DMS153 treated with DMSO at 0.1 percent for 48 hours (cell line): ENCODE measurements around the gene JADE1.

Experiments
- DNase-seq: peaks from one replicate; lab custom pipeline; 2025; ENCODE audit not compliant: unreplicated experiment; lab: John Stamatoyannopoulos, UW

The JADE1 gene

DNA sequence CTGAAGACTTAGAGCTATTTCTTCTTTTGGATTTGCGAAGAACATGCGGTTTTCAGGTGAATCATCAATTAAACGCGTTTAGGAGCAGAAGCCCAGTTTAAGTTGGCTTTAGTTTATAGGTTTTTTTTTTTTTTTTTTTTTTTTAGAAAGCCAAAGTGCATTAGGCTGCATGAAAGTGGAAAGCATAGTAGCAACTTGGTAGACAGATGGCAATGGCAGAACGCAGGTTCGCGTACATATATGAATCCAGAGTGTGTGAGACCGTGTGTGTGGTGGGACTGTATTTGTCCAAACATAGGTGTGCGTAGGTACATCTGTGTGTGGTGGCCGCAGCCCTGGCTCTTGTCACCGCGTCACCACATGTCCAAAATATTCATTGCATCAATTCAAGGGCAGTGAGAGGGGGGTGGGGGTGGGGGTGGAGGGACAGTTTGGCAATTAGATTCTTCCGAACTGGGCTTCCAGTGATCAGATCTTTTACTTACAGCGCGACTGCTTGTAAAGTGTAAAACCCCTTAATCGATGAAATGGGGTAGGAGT, 901 bp downstream of the JADE1 start:
- DNase-seq: peak; percentile 50

DNA sequence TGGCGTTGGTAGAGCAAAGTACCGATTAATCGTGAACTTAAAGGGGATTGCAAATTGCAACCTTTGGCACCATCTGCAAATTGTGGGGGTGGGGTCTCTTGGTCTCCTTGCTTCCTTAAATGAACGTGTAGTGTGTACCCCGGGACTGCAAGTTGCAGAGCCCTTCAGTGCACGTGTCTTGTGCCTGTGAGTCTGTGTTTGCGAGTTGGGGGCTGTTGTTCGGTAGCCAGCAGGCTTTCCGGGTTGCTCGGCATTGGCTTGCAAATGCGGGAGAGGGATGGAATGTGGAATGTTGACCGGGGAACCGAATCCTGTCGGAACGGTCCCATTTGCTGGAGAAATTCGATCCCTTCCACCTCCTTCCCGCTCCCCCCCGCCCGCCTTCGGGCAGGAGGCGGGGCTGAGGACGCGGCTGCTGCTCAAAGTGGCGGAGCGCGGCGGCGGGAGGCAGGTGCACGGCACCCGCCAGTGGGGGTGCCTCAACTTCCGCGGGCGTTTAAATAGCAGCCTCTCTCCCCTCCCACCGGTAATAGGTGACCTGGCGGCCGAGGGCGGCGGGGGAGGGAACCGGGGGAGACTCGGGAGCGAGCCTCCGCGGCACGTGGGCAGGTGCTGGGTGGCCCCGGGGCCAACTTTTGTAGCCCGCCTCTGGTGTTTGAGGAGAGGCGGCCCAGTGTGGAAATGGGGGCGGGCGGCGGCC, 1.5 kb downstream of the JADE1 start:
- DNase-seq: peak; percentile 78

DNA sequence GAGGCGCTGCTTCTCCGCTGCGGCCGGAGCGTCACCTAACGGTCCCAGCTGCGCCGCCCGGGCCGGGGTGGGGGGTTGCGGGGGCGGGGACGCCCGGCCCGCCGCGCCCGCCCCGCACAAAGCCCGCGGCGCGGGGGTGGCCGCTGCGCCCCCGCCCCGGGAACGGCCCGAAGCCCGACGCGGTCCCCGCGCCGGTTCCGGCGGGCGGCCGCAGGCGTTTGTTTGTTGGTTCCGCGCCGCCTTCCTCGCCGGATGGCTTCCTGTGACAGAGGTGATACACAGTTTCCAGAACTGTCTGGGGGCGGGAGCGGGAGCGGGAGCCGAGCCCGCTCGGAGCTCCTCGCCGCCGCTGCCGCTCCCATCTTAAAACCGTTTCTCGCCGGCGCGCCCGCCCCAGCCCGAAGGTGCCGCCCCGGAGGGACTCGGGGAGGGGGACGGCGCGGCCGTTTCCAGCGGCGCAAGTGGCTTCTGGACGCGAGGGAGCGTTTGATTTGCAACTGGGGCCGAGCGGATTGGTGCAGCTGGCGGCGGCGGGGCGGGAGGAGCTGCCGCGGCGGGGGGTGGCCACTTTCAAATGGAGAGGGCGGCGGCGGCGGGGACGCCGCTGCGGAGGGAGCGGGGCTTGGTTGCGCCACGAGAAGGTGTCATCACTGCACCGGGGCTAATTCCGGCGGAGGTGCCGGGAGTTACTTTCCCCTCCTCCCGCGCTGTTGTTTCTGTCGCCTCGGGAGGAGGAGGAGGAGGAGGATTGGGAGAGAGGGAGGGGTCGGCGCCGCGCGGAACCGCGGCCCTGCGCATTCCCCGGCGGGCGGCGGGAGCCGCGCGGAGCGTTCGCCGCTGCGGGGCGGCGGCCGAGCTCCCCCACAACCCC, 2.3 kb downstream of the JADE1 start:
- peak; percentile 55 for DNase-seq

DNA sequence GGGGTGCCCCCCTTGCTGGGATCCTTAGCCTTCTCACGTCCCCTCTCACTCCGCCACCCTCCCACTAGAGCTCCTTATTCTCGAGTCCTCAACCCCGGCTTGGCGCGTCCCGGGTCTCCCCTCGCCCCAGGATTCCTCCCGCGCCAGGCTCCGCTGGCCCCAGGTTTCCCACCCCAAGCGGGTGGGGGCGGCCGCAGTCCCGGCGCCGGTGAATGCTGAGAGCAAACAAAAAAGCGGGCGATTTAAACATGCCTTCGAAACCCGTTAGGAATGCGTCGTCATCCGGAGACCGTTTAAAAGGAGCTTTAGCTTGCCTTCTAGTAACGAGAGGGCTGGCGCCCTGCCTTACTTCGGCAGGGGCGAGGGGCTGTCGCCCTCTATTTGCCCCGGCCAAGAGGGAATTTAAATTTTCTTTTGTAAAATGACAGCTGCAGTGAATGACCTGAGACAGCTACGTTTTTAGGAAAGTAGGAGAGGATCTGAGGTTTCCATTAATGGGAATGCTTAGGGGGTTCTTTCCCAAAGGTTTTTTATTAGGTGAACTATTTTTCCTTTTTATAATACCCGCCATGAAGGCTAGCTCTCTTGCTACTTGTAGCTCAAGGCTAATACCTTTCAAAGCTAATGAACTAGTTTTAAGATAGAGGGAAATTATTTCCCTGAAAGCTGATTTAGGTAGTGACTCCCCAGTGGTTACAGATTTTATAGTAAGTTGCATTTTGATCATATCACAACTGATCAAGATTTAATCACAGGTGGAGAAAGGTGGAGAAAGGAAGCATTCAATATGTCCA, 3.1 kb downstream of the JADE1 start:
- DNase-seq: peak; percentile 30

DNA sequence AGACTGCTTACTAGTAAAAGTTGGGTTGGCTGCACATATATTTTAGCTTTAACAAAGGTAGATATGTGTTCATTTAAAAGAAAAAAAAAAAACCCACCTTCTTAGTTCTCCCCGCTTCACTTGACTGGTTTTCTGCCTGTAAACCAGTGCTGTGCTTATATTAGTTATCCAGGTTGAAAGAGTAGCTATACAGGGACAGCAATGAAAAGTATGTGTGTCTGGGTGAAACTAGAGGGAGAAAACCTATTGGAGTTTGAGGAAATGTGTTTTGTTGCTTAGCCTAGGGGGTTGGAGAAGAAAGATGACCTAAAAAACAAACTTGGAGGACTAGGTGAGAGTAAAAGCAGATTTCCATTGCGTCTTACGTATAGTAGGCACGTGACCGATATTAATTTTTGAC, 4.5 kb downstream of the JADE1 start:
- DNase-seq: no peak

DNA sequence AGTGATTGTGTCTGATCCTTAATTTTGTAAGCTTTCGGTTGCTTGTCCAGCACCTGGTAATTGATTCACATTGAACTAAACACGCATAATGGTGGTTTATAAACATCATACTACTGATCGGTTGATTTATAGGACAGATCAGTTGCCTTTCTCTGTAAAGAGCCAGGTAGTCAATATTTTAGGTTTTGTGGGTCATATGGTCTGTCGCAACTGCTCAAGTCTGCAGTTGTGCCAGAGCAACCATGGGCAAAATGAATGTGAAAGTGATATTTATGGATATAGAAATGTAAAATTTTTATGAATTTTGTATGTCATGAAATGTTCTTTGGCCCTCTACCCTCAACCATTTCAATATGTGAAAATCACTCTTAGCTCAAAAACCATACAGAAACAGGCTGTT, 8.9 kb downstream of the JADE1 start:
- no peak for DNase-seq

DNA sequence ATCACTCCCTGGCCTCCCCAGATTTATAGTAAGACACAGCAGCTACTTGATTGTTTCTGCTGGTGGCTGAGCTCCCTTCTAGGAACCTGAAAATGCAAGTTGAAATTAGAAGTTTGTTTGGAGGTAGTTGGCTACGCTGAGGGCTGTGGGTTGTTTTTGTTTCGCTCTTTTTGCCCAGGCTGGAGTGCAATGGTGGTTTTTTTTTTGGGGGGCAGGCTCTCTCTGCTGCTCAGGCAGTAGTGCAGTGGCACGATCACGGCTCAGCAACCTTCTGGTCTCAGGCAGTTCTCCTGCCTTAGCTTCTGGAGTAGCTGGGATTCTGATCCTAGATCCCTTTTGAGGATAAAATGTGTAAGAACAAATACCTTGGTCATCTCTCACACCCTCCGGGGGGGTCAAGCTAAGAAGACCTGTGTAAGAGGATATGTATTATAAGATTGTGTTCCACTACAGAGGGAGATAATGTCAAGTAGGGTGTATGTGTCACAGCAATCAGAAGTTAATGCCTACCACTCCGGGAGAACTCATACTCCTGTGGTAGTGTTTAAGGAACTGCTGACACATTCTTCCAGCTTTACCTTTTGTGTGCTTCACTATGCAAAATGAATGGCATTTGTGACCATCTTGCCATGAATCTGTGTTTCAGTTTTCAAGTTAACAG, 9.7 kb downstream of the JADE1 start:
- DNase-seq: no peak

DNA sequence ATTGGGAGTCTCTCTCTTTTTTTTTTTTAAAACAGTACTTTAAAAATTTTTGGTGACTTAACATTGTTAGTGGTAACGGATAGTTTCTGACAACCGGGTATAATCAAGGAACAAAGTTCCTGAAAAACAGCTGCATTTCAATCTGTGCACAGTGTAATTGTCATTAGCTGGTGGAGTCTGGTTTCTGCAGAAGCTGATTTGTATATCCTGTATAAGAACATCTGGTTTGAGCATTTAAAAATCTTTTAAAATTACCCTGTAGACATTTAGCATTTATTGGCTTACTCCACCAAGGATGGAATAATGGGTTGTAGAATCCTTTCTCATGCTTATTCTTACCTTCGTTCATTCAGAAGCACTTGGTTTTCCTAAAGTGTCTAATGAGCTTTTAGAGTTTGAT, 11.2 kb downstream of the JADE1 start:
- no peak for DNase-seq

DNA sequence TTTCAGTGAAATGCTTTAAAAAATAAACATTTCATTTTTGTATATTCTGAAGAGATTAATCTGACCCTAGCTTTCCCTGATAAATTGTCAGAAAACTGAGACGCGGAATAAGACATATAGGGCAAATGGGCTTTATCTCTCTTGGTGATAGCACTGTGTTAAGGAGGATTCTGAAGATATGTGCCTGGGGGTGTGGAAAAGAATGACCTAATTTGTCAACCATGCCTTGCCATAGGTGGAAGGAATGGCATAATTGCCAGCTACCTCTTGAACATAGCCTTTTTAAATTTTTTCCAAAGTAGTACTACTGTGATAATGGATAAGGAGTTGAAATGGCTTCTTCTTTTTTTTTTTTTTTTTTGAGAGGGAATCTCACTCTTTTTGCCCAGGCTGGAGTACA, 11.7 kb downstream of the JADE1 start:
- no peak for DNase-seq

DNA sequence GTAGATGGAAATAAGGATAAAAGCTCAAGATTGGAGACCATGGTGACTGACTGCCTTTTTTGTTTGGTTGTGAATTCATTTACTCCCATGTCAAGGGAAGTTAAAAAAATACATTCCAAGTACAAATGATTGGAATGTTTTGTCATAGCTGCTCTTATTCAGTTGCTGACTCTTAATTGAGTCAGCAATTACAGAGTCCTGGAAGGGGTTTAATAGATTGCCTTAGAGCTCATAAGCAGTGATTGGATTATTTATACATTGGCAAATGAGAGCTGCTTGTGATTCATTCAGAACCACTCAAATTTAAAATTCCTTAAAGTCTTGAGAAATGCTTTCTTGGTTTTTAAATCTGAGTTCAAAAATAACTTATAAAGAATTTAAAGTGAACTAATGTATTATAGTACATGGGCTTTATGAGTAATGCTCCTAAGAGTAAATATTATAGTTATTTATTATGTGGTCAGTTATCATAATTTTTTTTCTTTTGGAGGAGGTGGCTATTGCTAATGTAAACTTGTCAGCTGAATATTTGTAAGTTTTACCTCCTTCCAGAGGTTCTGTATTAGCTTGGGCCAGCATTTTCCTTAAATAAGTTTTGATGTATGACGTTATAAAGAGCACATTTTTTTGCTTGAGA, 13.6 kb downstream of the JADE1 start:
- DNase-seq: no peak

DNA sequence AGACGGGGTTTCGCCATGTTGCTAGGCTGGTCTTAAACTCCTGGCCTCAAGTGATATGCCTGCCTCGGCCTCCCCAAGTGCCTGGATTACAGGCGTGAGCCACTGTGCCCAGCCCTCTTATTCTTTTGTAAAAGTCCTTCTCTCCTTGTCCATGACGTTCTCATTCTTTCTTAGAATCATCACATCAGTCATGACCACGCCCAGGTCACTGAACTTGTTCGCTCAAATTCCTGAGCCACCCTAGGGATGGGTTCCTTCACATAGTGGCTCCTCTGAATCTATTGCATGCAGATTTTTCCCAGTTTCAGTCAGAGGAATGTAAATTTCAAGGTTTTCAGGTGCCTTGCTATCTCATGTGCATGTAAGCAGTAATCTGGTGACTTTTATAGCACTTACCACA, 15.7 kb downstream of the JADE1 start:
- no peak for DNase-seq

DNA sequence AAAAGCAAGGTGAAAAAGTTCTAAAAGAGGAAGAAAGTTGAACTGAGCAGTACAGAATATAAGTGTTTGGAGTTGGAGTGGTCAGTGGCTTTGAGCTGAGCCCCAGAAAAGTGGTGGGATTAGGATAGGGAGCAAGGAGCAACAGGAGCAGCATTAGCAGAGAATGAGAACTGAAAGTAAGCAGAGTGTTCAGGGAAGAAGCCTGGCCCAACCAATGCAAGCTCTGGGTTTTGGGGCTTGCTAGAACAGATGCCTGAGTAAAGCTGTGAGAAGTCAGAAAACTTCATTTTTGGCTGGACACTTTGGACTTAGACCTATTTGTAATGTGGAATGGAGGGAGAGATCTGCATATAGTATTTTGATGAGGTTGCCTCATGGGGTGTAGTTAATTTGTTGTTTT, 17.8 kb downstream of the JADE1 start:
- DNase-seq: no peak

DNA sequence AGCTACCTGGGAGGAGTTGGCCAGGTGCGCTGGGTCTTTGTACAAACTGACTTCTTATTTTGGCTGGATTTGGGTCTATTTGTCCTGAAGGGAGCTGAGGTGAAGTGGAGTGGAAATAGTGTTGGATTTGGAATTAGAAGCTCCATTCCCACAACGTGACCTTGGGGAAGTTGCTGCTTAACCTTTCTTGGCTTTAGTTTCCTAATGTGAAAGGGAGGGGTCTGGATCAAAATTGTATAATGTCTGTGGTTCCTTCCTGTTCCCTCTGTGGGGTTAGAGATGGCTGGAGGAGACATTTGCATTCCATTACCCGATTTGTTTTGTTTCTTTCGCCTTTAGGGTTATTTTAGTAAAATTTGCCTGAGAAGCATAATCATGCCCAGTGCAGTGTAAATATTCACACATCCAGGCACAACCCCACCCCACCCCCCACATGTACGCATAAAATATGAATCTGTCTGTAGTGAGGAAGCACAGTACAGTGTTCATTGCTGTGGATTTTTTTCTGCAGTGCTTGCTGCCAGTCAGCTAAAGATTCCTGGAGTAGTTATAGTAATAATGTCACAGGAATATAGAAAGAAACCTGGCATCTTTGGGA, 21.5 kb downstream of the JADE1 start:
- DNase-seq: no peak

DNA sequence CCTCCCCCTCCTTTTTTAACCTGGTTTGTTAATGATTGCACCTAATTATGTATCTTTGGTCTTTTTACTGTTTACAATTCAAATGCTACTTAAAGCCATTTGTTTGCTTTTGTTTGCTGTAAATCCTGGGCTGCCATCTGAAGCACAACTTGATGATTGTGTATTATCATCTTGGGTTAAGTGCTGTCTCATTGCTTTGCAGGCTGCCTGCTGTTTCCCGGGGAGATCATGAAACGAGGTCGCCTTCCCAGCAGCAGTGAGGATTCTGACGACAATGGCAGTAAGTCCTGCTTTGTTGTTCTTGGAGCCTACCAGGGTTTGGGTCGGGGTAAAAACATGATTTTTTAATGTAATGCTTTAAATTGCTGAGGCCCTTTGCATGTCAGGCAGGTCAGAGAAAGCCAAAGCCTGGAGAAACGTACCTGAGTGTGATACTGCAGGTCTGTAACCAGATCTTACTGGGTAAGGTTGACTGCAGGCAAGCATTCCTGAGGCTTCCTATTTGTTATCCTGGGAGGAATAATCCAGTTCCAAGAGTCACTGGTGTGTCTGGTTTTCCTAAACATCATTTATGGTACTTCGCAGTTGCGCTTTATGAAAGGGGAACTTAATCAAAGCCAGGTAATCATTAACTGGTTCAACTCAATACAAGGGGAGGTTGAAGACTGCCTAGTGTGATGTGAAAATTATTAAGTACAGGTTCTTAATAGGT, 22.2 kb downstream of the JADE1 start:
- peak; percentile 19 for DNase-seq

DNA sequence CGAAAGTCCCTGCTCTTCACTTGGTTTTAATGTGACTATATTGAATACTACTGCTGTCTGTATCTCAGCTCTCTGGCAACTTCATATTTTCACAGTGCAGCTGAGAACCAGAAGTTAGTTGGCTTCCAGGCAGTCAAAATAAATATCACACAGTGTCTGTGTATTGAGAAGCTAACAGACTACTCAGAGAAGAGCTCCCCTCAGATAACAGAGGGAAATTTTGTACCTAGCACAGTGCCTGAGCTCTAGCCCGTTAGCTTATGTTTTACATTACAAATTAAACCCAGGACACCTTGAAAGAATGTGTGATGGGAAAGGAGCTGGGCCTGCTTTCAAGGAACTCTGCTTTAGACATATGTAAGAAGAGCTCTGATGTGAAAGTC, 22.7 kb downstream of the JADE1 start:
- DNase-seq: no peak

DNA sequence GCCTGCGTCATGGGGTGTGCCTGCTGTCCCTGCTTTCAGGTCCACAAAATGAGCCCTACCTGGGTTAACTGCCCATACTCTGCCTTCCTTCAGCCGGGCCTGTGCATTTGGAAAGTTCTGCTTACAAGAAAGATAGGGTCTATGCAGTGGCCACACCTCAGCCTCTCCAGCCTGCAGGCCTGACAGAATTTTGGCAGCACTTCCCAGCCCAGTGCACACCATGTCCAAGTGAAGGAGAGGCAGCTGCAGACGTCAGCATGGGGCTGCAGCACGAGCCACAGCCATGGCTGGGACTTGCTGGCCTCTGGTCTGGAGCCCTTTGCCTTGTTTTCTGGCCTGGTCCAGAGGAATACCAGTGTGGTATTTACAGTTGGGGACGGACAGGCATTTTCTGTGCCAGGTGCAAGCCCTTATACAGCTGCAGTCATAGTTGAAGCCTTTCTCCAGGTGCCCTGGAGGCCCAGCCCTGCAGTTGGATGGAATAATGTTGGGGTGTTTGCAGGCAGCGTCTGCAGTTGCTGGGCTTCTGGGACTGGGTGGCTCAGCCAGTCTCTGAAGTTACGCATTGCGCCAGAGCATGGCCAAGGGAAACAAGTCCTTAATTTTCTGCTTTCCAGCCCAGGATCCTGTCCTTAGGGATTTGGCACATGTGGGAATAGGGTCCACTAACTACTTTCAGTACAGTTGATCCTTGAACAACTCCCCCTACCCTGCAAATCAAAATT, 26.2 kb downstream of the JADE1 start:
- DNase-seq: no peak

DNA sequence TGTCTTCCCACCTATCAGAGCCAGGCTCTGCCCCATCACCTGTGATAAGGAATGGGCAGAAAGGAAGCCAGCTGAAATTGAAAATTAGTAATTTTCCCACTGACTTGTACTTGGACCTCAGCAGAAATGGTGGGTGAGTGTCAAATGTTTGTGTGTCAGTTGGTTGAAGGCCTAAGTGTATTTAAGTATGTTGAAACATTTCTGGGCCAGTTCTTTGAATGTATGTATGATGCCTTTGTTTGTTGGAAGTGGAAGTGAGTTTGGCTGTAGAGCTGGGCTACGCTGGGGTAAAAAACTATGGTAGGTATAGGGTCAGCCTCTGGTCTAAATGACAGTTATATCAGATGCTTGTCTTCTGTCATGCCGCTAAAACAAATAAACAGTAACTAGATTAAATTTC, 27.7 kb downstream of the JADE1 start:
- DNase-seq: no peak

DNA sequence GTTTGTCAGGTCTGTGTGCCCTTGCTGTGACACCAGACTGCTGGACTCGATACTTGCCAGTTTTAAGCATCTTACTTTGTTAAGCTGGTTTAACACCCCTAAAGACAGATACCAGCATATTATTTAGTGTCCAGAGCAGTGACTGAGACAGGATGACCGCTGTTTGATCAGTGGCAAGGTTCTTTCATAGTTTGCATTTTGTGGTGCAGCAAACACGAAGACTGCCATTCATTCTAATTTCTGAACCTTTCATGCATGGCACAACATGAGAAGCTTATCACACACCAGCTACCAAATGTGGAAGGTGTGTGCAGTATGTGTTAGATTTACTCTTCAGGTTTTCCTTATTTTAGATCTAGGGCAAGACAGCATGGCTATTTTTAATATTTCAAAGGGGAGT, 28.2 kb downstream of the JADE1 start:
- no peak for DNase-seq
